NCI-H2171 treated with DMSO at 0.1 percent for 48 hours (cell line): ENCODE measurements around the gene GHSR.

Experiments
- DNase-seq: peaks from one replicate; lab custom pipeline; 2025; lab: John Stamatoyannopoulos, UW

GHSR gene

DNA sequence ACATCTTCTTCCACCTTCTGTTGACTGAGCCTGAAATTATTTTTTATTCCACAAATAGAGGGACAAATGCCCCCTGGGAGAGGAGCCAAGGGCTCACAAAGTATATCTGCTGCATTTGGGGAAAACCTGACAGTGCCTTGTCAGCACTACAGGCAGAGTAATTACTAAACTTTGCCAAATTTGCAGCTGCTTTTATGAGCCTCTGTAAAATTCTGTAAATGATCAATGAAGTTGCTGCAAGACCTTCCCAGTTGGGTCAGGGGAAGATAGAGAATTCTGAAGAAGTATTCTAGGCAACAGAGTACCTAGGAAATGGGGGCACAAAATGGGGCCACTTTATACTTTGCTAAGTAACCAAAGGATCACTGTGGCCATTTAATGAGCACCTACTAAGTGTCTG, 10.5 kb downstream of the GHSR start:
- no peak for DNase-seq

DNA sequence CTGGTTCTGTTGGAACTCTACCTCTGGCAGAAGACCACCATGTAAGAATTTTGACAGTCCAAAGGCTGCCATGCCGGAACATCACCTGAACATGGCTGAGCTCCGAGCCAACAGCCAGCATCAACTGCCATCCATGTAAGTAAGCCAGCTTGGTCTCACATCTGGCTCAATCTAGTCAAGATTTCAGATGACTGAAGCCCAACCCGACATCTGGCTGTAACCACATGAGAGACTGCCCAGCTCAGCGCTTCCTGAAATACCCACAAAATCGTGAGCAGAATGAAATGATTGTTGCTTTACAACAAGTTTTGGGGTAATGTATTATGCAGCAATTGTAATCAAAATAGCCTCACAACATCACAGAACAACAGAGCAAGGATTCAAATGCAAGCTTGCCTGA, 32.9 kb downstream of the GHSR start:
- DNase-seq, result no peak

GRCh38 chr3:172411478-172411947, 36.7 kb downstream of the GHSR start:
- no peak for DNase-seq

DNA sequence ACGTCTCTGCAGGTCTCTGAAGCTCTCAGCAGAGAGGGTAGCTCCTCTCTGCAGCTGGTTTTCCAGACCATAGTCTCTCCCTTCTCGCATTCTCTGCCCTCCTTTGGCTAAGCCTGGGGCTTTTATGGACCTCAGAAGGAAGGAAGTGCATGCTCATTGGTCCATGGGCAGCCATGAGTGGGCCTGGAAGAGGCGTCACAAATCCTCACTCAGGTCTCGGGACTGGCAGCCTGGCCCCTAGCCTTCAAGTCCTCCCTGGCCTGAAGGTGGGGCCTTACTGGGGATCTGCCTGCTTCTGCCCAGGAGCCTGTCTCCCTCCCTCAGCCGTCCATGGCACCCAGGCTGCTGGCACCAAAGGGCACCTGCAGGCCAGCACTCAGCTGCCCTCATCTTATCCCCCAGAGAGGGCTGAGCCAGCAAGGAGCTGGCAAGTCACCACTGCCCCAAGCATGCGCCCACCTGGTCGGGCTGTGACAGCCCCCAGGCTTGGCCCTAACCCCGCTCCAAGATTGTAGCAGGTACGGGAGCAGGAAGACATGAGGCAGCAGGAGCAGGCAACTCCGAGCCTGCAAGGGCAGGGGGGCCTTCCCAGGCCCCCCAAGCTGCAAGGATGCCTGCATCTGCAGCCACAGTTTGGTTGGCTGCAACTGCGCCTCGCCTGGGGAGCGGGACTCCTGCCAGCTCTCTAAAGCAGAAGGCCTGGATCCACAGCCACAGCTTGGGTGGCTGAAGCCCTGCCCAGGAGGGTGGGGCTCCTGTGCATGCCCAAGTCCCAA, 37.4 kb downstream of the GHSR start:
- no peak for DNase-seq

GRCh38 chr3:172407872-172408271, 40.4 kb downstream of the GHSR start:
- no peak for DNase-seq

GRCh38 chr3:172405914-172406313, 42.3 kb downstream of the GHSR start:
- DNase-seq, result no peak

- DNase-seq, result peak; percentile 7
These were observed 43.9 kb downstream of the GHSR start for GRCh38 chr3:172404237-172404962.

- DNase-seq, result no peak
These were observed 45.2 kb downstream of the GHSR start for GRCh38 chr3:172402892-172403643.

DNA sequence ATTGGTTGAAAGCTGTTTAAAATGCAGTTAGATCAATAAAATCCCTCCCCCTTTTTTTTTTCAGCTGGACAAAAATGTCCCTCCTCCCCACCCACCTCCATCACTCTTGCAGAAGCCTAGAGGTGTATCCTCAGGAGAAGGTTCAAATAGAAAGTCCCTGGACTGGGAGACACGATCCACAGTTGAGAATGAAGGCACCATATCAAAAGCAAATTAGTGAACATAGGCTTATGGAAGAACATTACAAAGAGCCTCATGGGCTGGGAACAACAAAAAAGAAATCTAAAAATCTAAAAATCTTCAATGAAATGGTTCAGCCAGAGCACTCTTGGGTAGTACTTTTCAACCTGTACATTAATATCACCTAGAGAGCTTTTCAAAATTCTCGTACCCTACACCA, 46.2 kb downstream of the GHSR start:
- DNase-seq, result no peak

DNA sequence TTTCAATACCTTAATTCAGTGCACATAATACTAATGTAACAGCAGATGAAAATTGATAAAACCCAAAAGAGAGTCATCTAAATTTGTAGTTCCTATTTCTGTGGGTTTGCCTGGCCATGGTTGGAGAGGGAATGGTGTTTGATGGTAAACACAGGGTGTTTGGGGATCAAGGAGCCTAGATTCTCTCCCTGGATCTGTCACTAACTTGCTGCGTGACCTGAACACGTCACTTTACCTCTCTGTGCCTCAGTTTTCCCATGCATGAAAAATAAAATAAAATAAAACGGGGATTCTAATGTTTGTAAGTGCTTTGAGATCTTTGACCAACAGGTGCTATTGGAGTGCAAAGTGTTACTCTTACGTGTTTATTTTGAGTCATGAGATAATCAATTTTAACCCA, 49.8 kb downstream of the GHSR start:
- no peak for DNase-seq

DNA sequence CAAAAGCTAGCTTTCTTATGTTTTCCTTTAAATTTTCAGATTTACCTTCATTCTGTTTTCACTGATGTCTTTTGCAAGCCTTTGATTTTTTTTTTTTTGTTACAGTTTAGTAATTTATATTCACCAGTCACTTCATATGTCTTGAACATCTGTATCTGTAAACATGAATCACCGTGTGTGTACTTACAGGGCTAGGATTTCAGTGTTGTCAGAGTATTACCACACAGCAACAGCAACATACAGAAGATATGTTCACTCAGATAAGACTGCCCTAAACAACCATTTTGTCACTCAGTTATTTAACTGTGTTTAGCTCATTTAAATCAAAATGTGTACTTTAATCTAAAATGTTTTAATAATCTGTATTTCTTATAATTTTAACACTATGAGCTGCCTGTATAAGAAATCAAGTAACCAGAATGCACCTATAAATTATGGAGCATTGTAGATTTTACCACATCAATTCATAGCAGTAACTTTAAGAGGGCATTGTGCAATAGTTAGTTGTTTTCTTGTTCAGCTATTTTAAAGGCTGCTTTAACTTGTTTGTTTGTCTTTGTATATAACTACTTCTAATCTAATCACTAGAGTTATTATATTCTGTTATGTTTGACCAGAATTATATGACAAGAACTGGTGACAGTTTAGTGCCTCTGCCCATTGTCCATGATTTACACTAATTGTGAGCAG, 50.4 kb downstream of the GHSR start:
- peak; percentile 48 for DNase-seq

- DNase-seq, result no peak
These were observed 51.9 kb downstream of the GHSR start for GRCh38 chr3:172396400-172396799.

DNA sequence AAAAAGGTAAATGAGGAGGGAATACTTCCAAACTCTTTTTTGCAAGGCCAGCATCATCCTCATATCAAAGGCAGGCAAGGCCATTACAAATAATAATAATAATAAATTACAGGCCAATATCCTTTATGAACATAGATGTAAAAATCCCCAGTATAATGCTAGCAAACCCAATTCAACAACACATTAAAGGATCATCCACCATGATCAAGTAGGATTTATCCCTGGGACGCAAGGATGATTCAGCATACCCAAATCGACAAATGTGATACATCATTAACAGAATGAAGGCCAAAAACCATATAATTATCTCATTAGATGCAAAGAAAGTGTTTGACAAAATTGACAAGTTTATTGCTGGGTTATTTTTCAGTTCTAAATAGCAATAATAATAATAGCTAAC, 53.6 kb downstream of the GHSR start:
- no peak for DNase-seq
